HEK293 (cell line): ENCODE results near the gene EIF4E1B.
A peak's percentile ranks its signal among the peaks of the same experiment; 100 is the strongest.

Experiments
- AEBP2 ChIP-seq: fragments of 450-650 bp; formaldehyde crosslinking; IDR thresholded peaks from 2 replicates; pipeline ENCODE4 v1.5.1; 2016; ENCODE audit warnings: missing biosample characterization, missing genetic modification characterization, borderline replicate concordance
- HIC1 ChIP-seq: fragments of 450-650 bp; formaldehyde crosslinking; IDR thresholded peaks from 2 replicates; pipeline ENCODE4 v1.5.1; 2016; ENCODE audit warnings: missing biosample characterization, missing genetic modification characterization
- SP2 ChIP-seq: fragments of 450-650 bp; formaldehyde crosslinking; IDR thresholded peaks from 2 replicates; pipeline ENCODE4 v1.5.1; 2016; ENCODE audit warnings: missing biosample characterization, missing genetic modification characterization
- TSHZ1 ChIP-seq: fragments of 450-650 bp; formaldehyde crosslinking; IDR thresholded peaks from 2 replicates; pipeline ENCODE4 v1.5.1; 2016; ENCODE audit warnings: missing biosample characterization, missing genetic modification characterization, borderline replicate concordance
- ZBTB20 ChIP-seq: fragments of 450-650 bp; formaldehyde crosslinking; IDR thresholded peaks from 2 replicates; pipeline ENCODE4 v1.5.1; 2016; ENCODE audit warnings: missing biosample characterization, missing genetic modification characterization
- ZBTB7A ChIP-seq: fragments of 450-650 bp; formaldehyde crosslinking; IDR thresholded peaks from 2 replicates; pipeline ENCODE4 v1.5.1; 2016; ENCODE audit warnings: low read depth, missing biosample characterization, missing genetic modification characterization
- ZFP37 ChIP-seq: fragments of 450-650 bp; formaldehyde crosslinking; IDR thresholded peaks from 2 replicates; pipeline ENCODE4 v1.5.1; 2016; ENCODE audit warnings: missing biosample characterization, missing genetic modification characterization
- ZNF112 ChIP-seq: fragments of 450-650 bp; formaldehyde crosslinking; IDR thresholded peaks from 2 replicates; pipeline ENCODE4 v1.5.0; 2017; ENCODE audit warnings: missing biosample characterization, missing genetic modification characterization
- ZNF184 ChIP-seq: fragments of 450-650 bp; IDR thresholded peaks from 2 replicates; pipeline ENCODE4 v1.5.1; 2018; ENCODE audit warnings: missing biosample characterization, mild to moderate bottlenecking, missing genetic modification characterization
- ZNF2 ChIP-seq: fragments of 450-650 bp; formaldehyde crosslinking; IDR thresholded peaks from 2 replicates; pipeline ENCODE4 v1.5.1; 2016; ENCODE audit warnings: missing biosample characterization, missing genetic modification characterization
- ZNF221 ChIP-seq: fragments of 450-650 bp; formaldehyde crosslinking; IDR thresholded peaks from 2 replicates; pipeline ENCODE4 v1.5.1; 2017; ENCODE audit warnings: missing biosample characterization, missing genetic modification characterization, borderline replicate concordance
- ZNF324 ChIP-seq: fragments of 450-650 bp; formaldehyde crosslinking; IDR thresholded peaks from 2 replicates; pipeline ENCODE4 v1.5.1; 2016; ENCODE audit warnings: missing biosample characterization, missing genetic modification characterization
- ZNF341 ChIP-seq: fragments of 450-650 bp; formaldehyde crosslinking; IDR thresholded peaks from 2 replicates; pipeline ENCODE4; 2016; ENCODE audit warnings: low read depth, missing biosample characterization, missing genetic modification characterization
- ZNF398 ChIP-seq: fragments of 450-650 bp; formaldehyde crosslinking; IDR thresholded peaks from 2 replicates; pipeline ENCODE4 v1.5.1; 2017; ENCODE audit warnings: missing biosample characterization, missing genetic modification characterization
- ZNF513 ChIP-seq: fragments of 450-650 bp; IDR thresholded peaks from 2 replicates; pipeline ENCODE4 v1.5.1; 2018; ENCODE audit warnings: missing biosample characterization, missing genetic modification characterization
- ZNF518A ChIP-seq: fragments of 450-650 bp; formaldehyde crosslinking; conservative IDR thresholded peaks from 2 replicates; pipeline ENCODE4 v1.5.1; 2016; ENCODE audit warnings: low read depth, missing biosample characterization, missing genetic modification characterization
- ZNF596 ChIP-seq: fragments of 450-650 bp; IDR thresholded peaks from 2 replicates; pipeline ENCODE4 v1.5.0; 2018; ENCODE audit warnings: missing biosample characterization, mild to moderate bottlenecking, missing genetic modification characterization, moderate library complexity
- ZNF654 ChIP-seq: fragments of 450-650 bp; formaldehyde crosslinking; IDR thresholded peaks from 2 replicates; pipeline ENCODE4 v1.5.1; 2016; ENCODE audit warnings: low read depth, missing biosample characterization, missing genetic modification characterization
- ZNF658 ChIP-seq: fragments of 450-650 bp; formaldehyde crosslinking; IDR thresholded peaks from 2 replicates; pipeline ENCODE4; 2016; ENCODE audit warnings: missing biosample characterization, missing genetic modification characterization
- ZNF792 ChIP-seq: fragments of 450-650 bp; formaldehyde crosslinking; IDR thresholded peaks from 2 replicates; pipeline ENCODE4 v1.5.1; 2016; ENCODE audit warnings: missing biosample characterization, missing genetic modification characterization
- ZSCAN4 ChIP-seq: fragments of 450-650 bp; formaldehyde crosslinking; IDR thresholded peaks from 2 replicates; pipeline ENCODE4 v1.5.1; 2017; ENCODE audit warnings: missing biosample characterization, missing genetic modification characterization

EIF4E1B gene

GRCh38 chr5:176608937-176609723 is 21.3 kb upstream of the EIF4E1B start (continued):
- 0 out of 2 replicates have a peak, but pooled peaks have one; percentile 27 for TF ChIP-seq ZSCAN4
- no peak for TF ChIP-seq ZNF341 (tag by site-specific recombination)
- no peak for TF ChIP-seq ZNF184 (tag by site-specific recombination)
- TF ChIP-seq ZBTB7A (tag by site-specific recombination): no peak
- TF ChIP-seq ZNF792 (tag by site-specific recombination): no peak
- no peak for TF ChIP-seq ZNF596
- no peak for TF ChIP-seq ZNF112 (tag by site-specific recombination)
- no peak for TF ChIP-seq ZFP37 (tag by site-specific recombination)
- no peak for TF ChIP-seq ZNF654 (tag by site-specific recombination)
- peak; percentile 43; the same call in 1 of the 2 replicates for TF ChIP-seq ZNF398 (tag by site-specific recombination)
- no peak; the same call in 1 of the 2 replicates for TF ChIP-seq ZNF324
- TF ChIP-seq ZBTB20 (tag by site-specific recombination): peak; percentile 64
- TF ChIP-seq ZNF518A (tag by site-specific recombination): no peak
- no peak for TF ChIP-seq ZNF221 (tag by site-specific recombination)
- no peak for TF ChIP-seq AEBP2 (tag by site-specific recombination)
- TF ChIP-seq SP2 (tag by site-specific recombination): 0 out of 2 replicates have a peak, but pooled peaks have one; percentile 16
- TF ChIP-seq ZNF658 (tag by site-specific recombination): no peak
- no peak for TF ChIP-seq ZNF513 (tag by site-specific recombination)
- no peak for TF ChIP-seq TSHZ1
- TF ChIP-seq HIC1 (tag by site-specific recombination): no peak
- 0 out of 2 replicates have a peak, but pooled peaks have one; percentile 47 for TF ChIP-seq ZNF2 (tag by site-specific recombination)
